ENCODE data around the gene ARHGAP23.

Gene ARHGAP23

GRCh38 chr17:38442548-38442947 is 14.3 kb downstream of the ARHGAP23 start:
- no peak for DNase-seq (ENCODE audit: low spot score)

- DNase-seq (ENCODE audit: low spot score): no peak
Observed at GRCh38 chr17:38443356-38444031, 15.2 kb downstream of the ARHGAP23 start.

- peak; percentile 80 for DNase-seq (ENCODE audit: low spot score)
Observed at GRCh38 chr17:38444151-38444550, 15.9 kb downstream of the ARHGAP23 start.

- no peak for DNase-seq (ENCODE audit: low spot score)
Observed at GRCh38 chr17:38447502-38448085, 19.3 kb downstream of the ARHGAP23 start.

- DNase-seq (ENCODE audit: low spot score): no peak
Observed at GRCh38 chr17:38448208-38448771, 20.0 kb downstream of the ARHGAP23 start.

GRCh38 chr17:38449364-38449763 is 21.1 kb downstream of the ARHGAP23 start:
- DNase-seq (ENCODE audit: low spot score): no peak

- no peak for DNase-seq (ENCODE audit: low spot score)
Observed at GRCh38 chr17:38450557-38451029, 22.3 kb downstream of the ARHGAP23 start.

- DNase-seq (ENCODE audit: low spot score): peak; percentile 94
Observed at GRCh38 chr17:38451030-38451839, 23.0 kb downstream of the ARHGAP23 start.

- DNase-seq (ENCODE audit: low spot score): peak; percentile 97
Observed at GRCh38 chr17:38451840-38452529, 23.7 kb downstream of the ARHGAP23 start.

- no peak for DNase-seq (ENCODE audit: low spot score)
Observed at GRCh38 chr17:38452719-38453118, 24.5 kb downstream of the ARHGAP23 start.

- DNase-seq (ENCODE audit: low spot score): peak; percentile 78
Observed at GRCh38 chr17:38453951-38454421, 25.7 kb downstream of the ARHGAP23 start.

- DNase-seq (ENCODE audit: low spot score): peak; percentile 90
Observed at GRCh38 chr17:38454532-38454931, 26.3 kb downstream of the ARHGAP23 start.

GRCh38 chr17:38455288-38455915 is 27.1 kb downstream of the ARHGAP23 start:
- DNase-seq (ENCODE audit: low spot score): no peak

GRCh38 chr17:38456031-38456815 is 28.0 kb downstream of the ARHGAP23 start:
- no peak for DNase-seq (ENCODE audit: low spot score)

- no peak for DNase-seq (ENCODE audit: low spot score)
Observed at GRCh38 chr17:38457577-38458371, 29.5 kb downstream of the ARHGAP23 start.

GRCh38 chr17:38458521-38458920 is 30.3 kb downstream of the ARHGAP23 start:
- DNase-seq (ENCODE audit: low spot score): no peak

- DNase-seq (ENCODE audit: low spot score): no peak
Observed at GRCh38 chr17:38459567-38459966, 31.3 kb downstream of the ARHGAP23 start.

- DNase-seq (ENCODE audit: low spot score): no peak
Observed at GRCh38 chr17:38460082-38460715, 31.9 kb downstream of the ARHGAP23 start.
